ENCODE measurements around the gene BCAP31.

BCAP31 gene

DNA sequence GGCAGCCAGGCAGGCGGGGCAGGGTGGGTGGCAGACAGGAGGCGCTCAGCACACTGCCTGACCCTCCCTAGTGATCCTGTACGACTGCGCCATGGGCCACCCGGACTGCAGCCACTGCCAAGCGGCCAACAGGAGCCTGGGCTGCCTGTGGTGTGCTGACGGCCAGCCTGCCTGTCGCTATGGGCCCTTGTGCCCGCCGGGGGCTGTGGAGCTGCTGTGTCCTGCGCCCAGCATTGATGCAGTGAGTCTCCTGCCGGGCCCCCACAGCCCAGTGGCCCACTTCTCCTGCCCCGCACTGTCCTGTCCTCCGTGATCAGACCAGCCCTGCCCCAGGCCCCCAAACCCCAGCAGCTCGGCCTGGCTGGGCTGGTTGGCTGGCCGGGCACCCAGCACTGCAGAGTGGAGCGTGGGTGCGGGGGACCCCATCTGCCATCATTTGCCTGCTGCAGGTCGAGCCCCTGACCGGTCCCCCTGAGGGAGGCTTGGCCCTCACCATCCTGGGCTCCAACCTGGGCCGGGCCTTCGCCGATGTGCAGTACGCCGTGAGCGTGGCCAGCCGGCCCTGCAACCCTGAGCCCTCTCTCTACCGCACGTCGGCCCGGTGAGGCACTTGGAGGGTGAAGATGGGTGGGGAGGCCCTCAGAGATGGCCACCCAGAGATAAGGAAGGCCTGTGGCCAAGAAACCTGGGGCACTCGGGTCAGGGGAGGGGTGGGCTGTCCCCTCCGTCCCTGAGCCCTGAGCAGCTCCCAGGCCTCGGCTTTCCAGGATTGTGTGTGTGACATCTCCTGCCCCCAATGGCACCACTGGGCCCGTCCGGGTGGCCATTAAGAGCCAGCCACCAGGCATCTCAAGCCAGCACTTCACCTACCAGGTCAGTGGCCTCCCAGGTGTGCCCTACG lies 47.5 kb upstream of the BCAP31 start:
- H3K4me3 ChIP-seq (replicated peaks; ENCODE audit: insufficient read depth, low read length), result no peak overlapping the region
- H3K27ac ChIP-seq (replicated peaks), result no peak overlapping the region
- TF ChIP-seq, protein P1, sequence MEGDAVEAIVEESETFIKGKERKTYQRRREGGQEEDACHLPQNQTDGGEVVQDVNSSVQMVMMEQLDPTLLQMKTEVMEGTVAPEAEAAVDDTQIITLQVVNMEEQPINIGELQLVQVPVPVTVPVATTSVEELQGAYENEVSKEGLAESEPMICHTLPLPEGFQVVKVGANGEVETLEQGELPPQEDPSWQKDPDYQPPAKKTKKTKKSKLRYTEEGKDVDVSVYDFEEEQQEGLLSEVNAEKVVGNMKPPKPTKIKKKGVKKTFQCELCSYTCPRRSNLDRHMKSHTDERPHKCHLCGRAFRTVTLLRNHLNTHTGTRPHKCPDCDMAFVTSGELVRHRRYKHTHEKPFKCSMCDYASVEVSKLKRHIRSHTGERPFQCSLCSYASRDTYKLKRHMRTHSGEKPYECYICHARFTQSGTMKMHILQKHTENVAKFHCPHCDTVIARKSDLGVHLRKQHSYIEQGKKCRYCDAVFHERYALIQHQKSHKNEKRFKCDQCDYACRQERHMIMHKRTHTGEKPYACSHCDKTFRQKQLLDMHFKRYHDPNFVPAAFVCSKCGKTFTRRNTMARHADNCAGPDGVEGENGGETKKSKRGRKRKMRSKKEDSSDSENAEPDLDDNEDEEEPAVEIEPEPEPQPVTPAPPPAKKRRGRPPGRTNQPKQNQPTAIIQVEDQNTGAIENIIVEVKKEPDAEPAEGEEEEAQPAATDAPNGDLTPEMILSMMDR (IDR thresholded peaks at IDR 0.05; ENCODE audit: insufficient read depth, low read length), result no peak
- TF ChIP-seq, protein P2, sequence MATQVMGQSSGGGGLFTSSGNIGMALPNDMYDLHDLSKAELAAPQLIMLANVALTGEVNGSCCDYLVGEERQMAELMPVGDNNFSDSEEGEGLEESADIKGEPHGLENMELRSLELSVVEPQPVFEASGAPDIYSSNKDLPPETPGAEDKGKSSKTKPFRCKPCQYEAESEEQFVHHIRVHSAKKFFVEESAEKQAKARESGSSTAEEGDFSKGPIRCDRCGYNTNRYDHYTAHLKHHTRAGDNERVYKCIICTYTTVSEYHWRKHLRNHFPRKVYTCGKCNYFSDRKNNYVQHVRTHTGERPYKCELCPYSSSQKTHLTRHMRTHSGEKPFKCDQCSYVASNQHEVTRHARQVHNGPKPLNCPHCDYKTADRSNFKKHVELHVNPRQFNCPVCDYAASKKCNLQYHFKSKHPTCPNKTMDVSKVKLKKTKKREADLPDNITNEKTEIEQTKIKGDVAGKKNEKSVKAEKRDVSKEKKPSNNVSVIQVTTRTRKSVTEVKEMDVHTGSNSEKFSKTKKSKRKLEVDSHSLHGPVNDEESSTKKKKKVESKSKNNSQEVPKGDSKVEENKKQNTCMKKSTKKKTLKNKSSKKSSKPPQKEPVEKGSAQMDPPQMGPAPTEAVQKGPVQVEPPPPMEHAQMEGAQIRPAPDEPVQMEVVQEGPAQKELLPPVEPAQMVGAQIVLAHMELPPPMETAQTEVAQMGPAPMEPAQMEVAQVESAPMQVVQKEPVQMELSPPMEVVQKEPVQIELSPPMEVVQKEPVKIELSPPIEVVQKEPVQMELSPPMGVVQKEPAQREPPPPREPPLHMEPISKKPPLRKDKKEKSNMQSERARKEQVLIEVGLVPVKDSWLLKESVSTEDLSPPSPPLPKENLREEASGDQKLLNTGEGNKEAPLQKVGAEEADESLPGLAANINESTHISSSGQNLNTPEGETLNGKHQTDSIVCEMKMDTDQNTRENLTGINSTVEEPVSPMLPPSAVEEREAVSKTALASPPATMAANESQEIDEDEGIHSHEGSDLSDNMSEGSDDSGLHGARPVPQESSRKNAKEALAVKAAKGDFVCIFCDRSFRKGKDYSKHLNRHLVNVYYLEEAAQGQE (IDR thresholded peaks at IDR 0.05; ENCODE audit: insufficient replicate concordance, low read depth), result no peak
- TF ChIP-seq GABPA (IDR thresholded peaks at IDR 0.05; ENCODE audit: low read depth) (no peak), POLR2AphosphoS5 (IDR thresholded peaks at IDR 0.05; ENCODE audit: low read depth) (no peak), SPI1 (IDR thresholded peaks at IDR 0.05; ENCODE audit: borderline replicate concordance, low read depth) (no peak)
- H3K27me3 ChIP-seq (ENCODE audit: insufficient read depth, poor library complexity, severe bottlenecking), result no peaks in the 10 kb centered on the region
- DNase-seq (ENCODE audit: low read depth in 1 of 2, low spot score in 1 of 2), result no peak

DNA sequence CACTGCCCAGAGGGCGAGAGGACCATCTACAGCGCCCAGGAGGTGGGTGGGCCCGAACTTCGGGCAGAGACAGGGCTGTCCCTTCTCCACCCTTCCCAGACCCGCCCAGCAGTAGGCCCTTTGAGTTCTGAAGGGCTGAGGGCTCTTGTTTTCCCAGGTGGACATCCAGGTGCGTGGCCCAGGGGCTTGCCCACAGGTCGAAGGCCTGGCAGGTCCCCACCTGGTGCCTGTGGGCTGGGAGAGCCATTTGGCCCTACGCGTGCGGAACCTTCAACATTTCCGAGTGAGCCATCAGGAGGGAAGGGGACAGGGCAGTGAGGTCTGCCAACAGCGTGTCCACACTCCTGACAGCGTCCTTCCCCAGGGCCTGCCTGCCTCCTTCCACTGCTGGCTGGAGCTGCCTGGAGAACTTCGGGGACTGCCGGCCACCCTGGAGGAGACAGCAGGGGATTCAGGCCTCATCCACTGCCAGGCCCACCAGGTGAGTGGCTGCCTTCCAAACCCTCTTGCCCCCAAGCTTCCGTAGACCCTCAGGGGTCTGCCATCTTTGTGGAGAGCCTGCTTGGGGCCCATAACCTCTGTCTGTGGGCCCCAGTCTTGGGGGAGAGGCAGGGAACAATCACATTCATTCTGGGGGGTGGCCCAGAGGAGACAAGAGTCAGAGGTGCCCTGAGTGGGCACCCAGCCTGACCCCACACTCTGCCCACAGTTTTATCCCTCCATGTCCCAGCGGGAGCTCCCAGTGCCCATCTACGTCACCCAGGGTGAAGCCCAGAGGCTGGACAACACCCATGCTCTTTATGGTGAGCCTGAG lies 46.6 kb upstream of the BCAP31 start:
- H3K27me3 ChIP-seq (ENCODE audit: insufficient read depth, poor library complexity, severe bottlenecking), result no peaks in the 10 kb centered on the region
- no peak overlapping the region for H3K27ac ChIP-seq (replicated peaks)
- no peak for DNase-seq (ENCODE audit: low read depth in 1 of 2, low spot score in 1 of 2)

More for the DNA sequence above, 46.6 kb upstream of the BCAP31 start:
- H3K4me3 ChIP-seq (replicated peaks; ENCODE audit: insufficient read depth, low read length), result no peak overlapping the region
- TF ChIP-seq, protein P1 (IDR thresholded peaks at IDR 0.05; ENCODE audit: insufficient read depth, low read length), result no peak
- no peak for TF ChIP-seq GABPA (IDR thresholded peaks at IDR 0.05; ENCODE audit: low read depth)
- TF ChIP-seq SPI1 (IDR thresholded peaks at IDR 0.05; ENCODE audit: borderline replicate concordance, low read depth), result no peak
- TF ChIP-seq, protein P2 (IDR thresholded peaks at IDR 0.05; ENCODE audit: insufficient replicate concordance, low read depth), result no peak
- no peak for TF ChIP-seq POLR2AphosphoS5 (IDR thresholded peaks at IDR 0.05; ENCODE audit: low read depth)

All from HL-60 (cell line).